VCaP (cell line): ENCODE data around the gene PLA2G4A.

Experiments
- H3K27ac ChIP-seq: fragments of 450-650 bp; 2 replicates; pipeline ENCODE4 v1.5.1; 2017
- CTCF ChIP-seq: fragments of 450-650 bp; conservative IDR thresholded peaks from 2 replicates; pipeline ENCODE4 v1.5.1; 2017; ENCODE audit warnings: mild to moderate bottlenecking, moderate library complexity

PLA2G4A gene

DNA sequence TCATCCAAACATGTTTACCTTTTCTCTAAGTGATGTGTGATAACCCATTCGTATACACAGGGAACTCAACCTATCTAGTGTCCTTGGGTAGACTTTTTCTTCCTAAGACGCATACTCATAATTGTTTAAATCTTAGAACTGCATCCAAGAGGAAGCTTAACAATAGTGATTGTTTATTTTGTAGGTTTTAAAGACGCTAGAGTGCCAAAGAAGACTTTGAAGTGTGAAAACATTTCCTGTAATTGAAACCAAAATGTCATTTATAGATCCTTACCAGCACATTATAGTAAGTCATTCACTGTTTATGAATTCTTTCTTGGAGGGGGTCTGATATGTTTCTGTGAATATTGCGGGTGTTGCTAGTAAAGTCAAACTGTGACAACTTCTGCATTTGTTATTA, 25.4 kb downstream of the PLA2G4A start:
- TF ChIP-seq CTCF = no peak
- no peak overlapping the region for H3K27ac ChIP-seq

DNA sequence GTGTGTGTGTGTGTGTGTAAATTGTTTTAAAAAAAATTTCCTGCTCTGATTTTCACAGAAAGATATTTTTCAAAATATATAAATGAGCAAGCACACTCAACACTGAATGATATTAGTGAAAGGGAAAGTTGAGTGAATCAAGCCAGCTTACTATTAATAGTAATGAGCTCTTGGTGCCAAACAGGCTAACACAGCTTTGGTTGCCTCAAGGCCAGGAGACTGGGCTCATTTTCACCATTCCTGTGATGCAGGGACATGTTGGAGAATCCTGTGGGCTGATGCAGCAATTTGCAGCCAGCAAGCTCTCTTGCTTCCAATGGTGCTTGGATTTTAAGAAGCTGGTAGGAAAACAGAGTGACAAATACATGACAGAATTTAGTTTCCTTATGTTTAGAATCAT, 30.2 kb downstream of the PLA2G4A start:
- no peak overlapping the region for H3K27ac ChIP-seq
- TF ChIP-seq CTCF = no peak

DNA sequence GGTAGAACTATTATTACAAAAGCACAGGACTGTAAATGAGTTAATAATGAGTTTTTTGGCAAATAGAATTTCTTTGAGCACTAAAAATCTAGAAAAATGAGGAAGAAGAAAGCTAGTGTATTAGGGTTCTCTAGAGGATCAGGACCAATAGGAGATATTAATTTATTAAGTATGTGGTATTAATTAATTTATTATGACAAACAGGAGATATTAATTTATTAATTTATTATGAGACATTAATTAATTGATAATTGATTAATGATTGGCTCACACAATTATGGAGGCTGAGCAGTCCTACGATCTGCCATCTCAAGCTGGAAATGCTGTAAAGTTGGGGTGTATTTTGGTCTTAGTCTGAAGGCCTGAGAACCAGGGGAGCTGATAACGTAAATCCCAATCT, 31.2 kb downstream of the PLA2G4A start:
- no peak overlapping the region for H3K27ac ChIP-seq
- no peak for TF ChIP-seq CTCF

DNA sequence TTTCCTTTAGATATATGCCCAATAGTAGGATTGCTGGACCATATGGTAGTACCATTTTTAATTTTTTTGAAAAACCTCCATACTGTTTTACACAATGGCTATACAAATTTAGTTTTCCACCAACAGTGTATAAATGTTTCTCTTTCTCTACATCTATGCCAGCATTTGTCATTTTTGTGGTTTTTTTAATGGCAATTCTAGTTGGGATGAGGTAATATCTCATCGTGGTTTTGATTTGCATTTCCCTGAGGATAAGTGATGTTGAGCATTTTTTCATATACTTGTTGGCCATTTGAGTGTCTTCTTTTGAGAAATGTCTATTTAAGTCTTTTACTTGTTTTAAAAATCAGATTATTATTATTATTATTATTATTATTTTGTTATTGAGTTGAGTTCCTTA, 35.5 kb downstream of the PLA2G4A start:
- no peak overlapping the region for H3K27ac ChIP-seq
- TF ChIP-seq CTCF = no peak

DNA sequence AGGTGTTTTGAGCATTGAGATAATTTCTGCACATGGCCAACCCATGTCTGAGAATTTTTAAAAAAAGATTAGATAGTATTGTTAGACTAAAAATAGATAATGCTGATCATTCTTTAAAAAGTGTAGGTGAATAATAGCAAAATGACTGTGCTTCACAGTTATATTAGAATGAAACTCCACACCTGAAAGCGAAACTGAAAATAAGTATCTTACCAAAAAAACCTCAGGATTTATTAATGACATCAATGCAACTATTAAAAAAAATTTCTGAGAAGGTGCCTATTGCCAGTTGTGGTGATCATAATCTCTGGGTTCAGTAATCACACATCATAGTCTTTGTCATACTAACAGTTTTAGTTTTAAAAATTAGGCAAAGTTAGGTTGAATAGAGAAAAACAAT, 36.5 kb downstream of the PLA2G4A start:
- TF ChIP-seq CTCF = no peak
- no peak overlapping the region for H3K27ac ChIP-seq

DNA sequence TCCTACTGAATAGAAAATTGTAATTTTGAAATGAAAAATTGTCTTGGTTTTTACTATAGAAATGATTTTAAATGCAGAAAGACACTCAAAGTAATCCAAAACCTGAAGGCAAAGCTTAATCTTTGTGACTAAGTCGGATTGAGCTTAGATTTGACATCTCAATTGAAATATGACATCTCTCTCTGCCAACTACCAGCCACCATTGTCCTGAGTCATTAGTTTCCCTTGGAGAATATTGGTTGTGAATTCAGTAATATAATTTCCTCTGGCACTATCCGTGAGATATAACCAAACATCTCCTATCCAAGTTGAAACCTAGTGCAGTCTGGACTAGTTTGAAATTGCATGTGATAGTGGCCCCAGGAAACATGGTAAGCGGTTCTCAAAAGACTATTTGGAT, 37.1 kb downstream of the PLA2G4A start:
- no peak for TF ChIP-seq CTCF
- no peak overlapping the region for H3K27ac ChIP-seq

DNA sequence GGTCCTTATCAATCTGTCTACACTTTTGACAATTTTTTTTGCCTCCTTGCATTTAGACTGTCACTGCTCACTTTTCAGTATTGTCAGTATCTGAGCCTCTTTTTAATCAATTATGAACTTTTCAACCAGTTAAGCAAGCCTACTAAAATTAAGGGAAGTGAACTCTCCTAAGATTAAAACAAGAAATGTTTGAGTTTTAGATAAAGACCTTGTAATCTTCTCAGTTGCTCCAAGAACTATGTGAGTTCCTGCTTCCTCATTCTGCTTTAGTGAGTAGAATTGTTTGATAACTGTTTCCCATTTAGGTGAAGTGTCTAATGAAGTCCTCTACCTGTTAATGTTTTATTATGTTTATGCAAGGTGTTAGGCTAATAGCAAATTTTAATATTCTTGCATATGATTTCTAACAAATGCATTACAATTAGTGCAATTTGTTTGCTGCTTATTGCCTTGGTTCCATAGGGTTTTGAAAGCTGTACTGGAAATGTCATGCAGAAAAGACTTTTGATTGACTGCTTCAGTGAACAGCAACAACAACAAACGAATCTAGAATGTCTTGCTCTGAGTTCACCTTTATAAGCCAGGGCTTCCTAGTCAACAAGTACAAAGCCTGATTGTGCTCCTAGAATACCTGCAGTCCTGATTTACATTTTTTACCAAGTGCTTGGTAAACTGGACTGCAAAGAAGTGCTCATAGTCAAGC, 40.9 kb downstream of the PLA2G4A start:
- no peak overlapping the region for H3K27ac ChIP-seq
- TF ChIP-seq CTCF = no peak

GRCh38 chr1:186871784-186872183, 43.0 kb downstream of the PLA2G4A start:
- H3K27ac ChIP-seq = no peak overlapping the region
- no peak for TF ChIP-seq CTCF
